Breast epithelium (tissue), 3 donors: ENCODE results near the gene GNAI2.

Experiments used
- CTCF ChIP-seq, 3 donors: fragments of 450-650 bp; IDR thresholded peaks; one replicate each; pipeline ENCODE4 v1.5.1; 2016 to 2017; ENCODE audit warnings: antibody characterized with exemption in 3 of 3, mild to moderate bottlenecking in 3 of 3, moderate library complexity in 3 of 3
- POLR2A ChIP-seq: fragments of 450-650 bp; IDR thresholded peaks from one replicate; pipeline ENCODE4 v1.6.1; 2016; ENCODE audit warnings: antibody characterized with exemption, mild to moderate bottlenecking, moderate library complexity
- POLR2AphosphoS5 ChIP-seq, 3 donors: sonication (generic); formaldehyde crosslinking; IDR thresholded peaks; one replicate each; pipeline ENCODE4 v1.6.1; 2017; ENCODE audit warnings: antibody characterized with exemption in 3 of 3

GRCh38 chr3:50298836-50299637, 63.0 kb downstream of the GNAI2 start, which contains the start of the genes HYAL3 and NAA80:
- TF ChIP-seq POLR2A (peak; percentile 69), CTCF (IDR thresholded peaks at IDR 0.05) (peak; percentile 23 to 59 (median 56)), POLR2AphosphoS5 (IDR thresholded peaks at IDR 0.05) (peak; percentile 26 to 86 (median 69))
